GM18502 (cell line): ENCODE data around the gene NACAD.

Experiments used
- ATAC-seq: cut with Tn5 transposase; IDR thresholded peaks from one replicate; pipeline ENCODE4 v1.9.1; 2021; ENCODE audit warnings: mild to moderate bottlenecking; ENCODE audit not compliant: unreplicated experiment, poor library complexity

NACAD gene

DNA sequence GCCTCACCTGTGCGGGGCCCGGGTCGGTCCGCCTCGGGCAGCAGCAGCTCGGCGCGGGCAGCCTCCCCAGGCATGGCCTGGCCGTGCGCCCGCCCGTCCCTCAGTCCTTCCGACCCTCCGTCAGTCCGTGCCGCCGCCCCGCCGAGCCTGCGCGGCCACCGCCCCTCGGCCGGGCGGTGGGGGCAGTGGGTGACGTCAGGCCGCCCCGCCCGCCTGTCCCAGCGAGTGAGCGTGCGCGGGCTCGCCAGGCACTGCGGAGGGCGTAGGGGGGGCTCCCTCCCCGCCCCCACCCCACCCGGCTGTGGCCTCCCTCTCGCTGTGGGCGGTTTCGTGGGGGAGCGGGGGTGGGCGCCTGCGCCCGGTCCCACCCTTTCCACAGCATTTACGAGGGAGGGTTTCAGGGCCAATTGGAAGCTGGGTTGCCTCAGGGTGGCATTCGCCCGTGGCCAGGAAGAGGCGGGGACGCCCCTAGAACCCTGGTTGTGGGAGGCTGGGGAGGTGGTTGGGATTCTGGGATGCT lies at the start of gene NACAD:
Gene NACAD (minus strand): TSS at position 149 of the 520 bp plus-strand sequence. CDS start 75 bp downstream, at position 74.
- no peak for ATAC-seq

GRCh38 chr7:45136106-45137060 lies 47.6 kb upstream of the NACAD start:
- peak; percentile 59 for ATAC-seq

DNA sequence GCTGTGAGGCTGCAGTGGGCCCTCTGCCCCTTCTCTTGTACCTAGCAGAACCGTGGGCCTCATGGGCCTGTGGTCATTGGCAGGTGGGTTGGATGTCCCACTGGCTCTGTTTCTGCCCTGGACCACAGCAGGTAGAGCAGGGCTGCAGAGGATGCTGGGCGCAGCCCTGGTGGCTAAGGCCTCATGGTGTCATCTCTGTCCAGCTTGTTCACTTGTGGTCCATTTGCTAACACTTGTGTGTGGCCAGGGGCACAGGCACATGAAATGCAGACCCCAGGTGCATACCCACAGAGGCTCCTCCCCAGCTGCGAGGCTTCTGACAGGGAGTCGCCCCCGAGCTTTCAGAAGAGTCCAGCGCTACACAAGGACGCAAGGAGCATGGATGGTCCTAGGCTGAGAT lies 45.1 kb upstream of the NACAD start:
- ATAC-seq = no peak

GRCh38 chr7:45133352-45133751 lies 44.6 kb upstream of the NACAD start:
- no peak for ATAC-seq

- no peak for ATAC-seq
Measured at GRCh38 chr7:45132708-45133320, 44.0 kb upstream of the NACAD start.

DNA sequence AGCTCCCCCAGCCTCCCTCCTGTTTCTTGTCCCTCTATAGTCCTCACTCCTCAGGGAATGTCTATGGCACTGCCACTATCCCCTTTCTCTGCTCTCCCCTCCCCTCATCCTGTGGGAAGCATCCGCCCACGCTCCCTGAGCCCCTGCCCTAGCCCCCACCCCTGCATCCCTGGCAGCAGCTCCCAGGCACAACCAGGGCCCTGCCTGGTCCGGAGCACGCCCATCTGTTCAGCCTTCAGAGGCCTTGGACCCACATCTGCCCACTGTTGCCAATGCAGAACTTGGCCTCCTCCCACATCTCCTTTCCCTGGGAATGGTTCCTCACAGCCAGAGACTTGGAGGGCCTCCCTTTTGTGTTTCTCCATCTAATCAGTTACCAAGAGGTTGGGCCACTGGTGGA lies 43.1 kb upstream of the NACAD start:
- no peak for ATAC-seq

GRCh38 chr7:45130910-45131309 lies 42.1 kb upstream of the NACAD start:
- ATAC-seq = no peak

- no peak for ATAC-seq
Measured at GRCh38 chr7:45129906-45130305, 41.1 kb upstream of the NACAD start.

DNA sequence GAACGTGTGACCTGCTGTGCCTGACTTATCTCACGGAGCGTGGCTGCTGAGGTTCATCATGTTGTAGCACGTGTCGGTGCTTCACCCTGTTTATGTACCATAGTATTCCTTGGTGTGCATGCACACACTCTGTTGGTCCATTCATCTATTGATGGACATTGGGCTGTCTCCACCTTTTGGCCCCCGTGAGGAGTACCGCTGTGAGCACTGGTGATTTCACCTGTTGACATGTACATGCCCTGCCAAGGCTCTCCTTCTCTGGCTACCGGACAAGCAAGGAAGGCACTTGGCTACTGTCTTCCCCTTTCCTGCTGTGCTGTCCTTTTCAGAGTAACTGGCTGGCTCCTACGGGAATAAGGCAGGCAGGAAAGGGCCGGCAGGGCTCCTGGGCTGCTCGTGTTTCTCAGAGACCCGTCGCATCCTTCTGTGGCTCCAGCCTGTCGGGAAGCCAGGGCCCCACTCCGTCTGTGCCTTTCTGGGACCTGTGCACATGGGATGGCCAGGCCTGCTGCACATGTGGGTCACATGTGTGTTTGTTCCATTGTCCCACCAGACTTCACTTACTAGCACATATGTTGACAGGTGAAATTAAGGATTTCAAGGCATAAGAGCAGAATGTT lies 40.5 kb upstream of the NACAD start:
- ATAC-seq = no peak

DNA sequence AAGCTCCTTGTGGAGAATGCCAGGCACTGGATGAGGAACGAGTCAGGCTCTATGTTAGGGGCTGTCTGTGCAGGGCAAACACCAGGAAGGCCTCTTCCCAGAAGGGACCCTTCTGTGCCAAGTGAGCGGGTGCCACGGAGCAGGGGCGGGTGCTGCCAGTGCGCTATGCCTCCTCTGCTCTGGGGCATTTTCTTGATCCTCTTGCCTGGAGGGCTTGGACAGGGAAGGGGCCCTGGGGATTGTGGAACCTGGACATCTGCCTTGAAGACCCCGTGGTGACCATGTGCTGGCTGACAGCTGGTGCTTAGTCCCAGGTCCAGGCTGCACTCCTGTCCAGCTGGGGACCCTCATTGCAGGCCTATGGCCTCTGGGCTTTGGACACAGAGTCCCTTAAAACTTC lies 38.2 kb upstream of the NACAD start:
- no peak for ATAC-seq

- no peak for ATAC-seq
Measured at GRCh38 chr7:45126201-45126600, 37.4 kb upstream of the NACAD start.

- ATAC-seq = no peak
Measured at GRCh38 chr7:45125193-45125904, 36.6 kb upstream of the NACAD start.

DNA sequence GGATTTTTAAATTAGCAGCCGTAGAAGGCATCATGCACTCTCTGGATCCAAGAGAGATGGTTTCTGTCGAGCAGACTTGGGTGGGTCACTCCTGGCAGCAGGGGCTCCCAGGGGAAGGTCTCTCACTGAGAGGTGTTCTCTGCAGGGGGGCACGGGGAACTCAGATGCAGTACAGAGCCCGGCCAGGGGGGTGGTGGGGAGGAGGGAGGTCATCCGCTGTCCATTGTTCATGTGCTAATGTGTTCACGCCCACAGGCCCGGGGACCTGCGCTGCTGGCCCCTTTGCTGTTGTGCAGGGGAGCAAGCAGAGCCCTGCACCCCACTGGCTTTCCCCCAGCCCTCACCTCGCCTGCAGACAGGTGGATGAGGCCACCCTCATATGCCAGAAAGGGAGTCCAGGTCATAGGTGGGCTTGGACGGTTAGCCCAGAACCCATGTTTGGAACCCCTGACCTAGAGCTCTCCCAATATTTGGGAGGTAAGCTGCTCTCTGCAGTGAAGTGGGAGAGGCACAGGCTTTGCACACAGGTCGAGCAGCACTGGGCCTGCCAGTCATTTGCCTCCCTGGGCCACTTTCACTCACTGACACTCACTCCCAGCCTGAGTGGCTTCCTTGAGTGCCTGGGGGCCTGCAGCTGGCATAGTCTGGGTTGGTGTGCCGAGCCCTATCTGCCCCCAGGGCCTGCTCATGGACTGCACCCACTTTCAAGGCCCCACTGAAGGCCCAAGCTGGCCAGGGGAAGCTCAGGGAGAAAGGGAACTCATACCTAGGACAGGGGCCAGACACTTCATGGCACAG lies 35.3 kb upstream of the NACAD start:
- ATAC-seq = no peak

- ATAC-seq = no peak
Measured at GRCh38 chr7:45122975-45123860, 34.4 kb upstream of the NACAD start.

DNA sequence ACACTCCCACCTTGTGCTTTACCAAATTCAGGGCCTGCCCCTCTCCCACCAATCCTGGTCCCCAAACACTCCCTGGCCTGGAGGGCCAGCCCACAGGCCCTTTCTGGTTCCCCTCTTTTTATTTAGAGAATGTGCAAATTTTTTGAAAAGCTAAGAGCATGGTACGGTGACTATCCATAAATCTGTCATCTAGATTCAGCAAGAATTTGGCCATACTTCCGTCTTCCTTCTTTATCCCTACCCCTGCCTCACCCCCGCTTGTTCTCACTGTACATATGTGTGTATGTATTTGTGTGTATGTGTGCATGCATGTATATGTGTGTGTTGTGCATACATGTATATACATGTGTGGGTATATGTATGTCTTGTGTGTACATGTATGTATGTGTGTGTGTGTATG lies 30.8 kb upstream of the NACAD start:
- no peak for ATAC-seq

GRCh38 chr7:45118889-45119331 lies 30.1 kb upstream of the NACAD start:
- no peak for ATAC-seq

- ATAC-seq = no peak
Measured at GRCh38 chr7:45118292-45118691, 29.5 kb upstream of the NACAD start.

DNA sequence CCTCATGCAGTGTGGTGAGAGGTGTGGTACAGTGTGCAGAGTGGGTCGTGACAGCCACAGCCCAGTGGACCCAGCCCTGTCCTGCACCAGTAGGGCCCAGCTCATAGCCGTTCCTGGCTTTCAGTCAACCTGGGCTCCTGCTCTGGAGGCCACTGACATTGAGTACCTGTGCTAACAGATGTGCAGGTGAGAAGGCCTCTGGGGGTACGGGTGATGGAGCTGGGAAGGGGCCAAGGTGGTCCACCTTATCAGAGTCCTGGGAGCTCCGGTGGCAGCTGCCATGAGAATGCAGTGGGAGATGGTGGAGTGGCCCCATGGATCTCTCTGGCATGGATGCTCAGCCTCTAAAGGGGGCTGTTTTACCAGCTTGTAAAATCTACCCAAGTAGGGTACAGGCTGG lies 28.8 kb upstream of the NACAD start:
- no peak for ATAC-seq

GRCh38 chr7:45116048-45116447 lies 27.3 kb upstream of the NACAD start:
- ATAC-seq = no peak
